SU-DHL-6 (cell line): ENCODE data around the gene CFAP43.

ENCODE experiments used
- H2AFZ ChIP-seq: fragments of 200-600 bp; sonication (generic); 2 replicates; pipeline ENCODE4 v1.6.1; 2014; ENCODE audit warnings: low read depth, mild to moderate bottlenecking, moderate library complexity, mixed read lengths, antibody characterized with exemption, low read length; ENCODE audit not compliant: severe bottlenecking
- H3F3A ChIP-seq: fragments of 200-600 bp; shearing (Covaris generic); 2 replicates; pipeline ENCODE4 v1.6.0; 2016; ENCODE audit warnings: antibody characterized with exemption, mild to moderate bottlenecking; ENCODE audit not compliant: insufficient read depth
- H3K27ac ChIP-seq: fragments of 200-600 bp; sonication (generic); 2 replicates; pipeline ENCODE4 v1.5.1; 2016; ENCODE audit warnings: low read depth, mild to moderate bottlenecking, low read length, moderate library complexity, mixed read lengths
- H3K27me3 ChIP-seq: fragments of 200-600 bp; sonication (generic), shearing (Covaris generic); 2 replicates; pipeline ENCODE4 v1.6.0; 2014; ENCODE audit warnings: mild to moderate bottlenecking, low read length
- H3K36me3 ChIP-seq: fragments of 200-600 bp; sonication (generic); 2 replicates; pipeline ENCODE4 v1.6.1; 2014; ENCODE audit warnings: mild to moderate bottlenecking, low read length, mixed read lengths
- H3K4me2 ChIP-seq: fragments of 300-600, 200-600 bp; shearing (Covaris generic), sonication (generic); 2 replicates; pipeline ENCODE4 v1.6.0; 2014; ENCODE audit warnings: low read length, low read depth, mild to moderate bottlenecking; ENCODE audit not compliant: poor library complexity, severe bottlenecking
- H3K4me3 ChIP-seq: fragments of 200-600 bp; sonication (generic); 2 replicates; pipeline ENCODE4 v1.5.1; 2014; ENCODE audit warnings: antibody characterized with exemption, low read length, mild to moderate bottlenecking, mixed read lengths; ENCODE audit not compliant: insufficient read depth, poor library complexity, severe bottlenecking
- H3K79me2 ChIP-seq: fragments of 200-600 bp; sonication (generic); 2 replicates; pipeline ENCODE4 v1.6.1; 2014; ENCODE audit warnings: mild to moderate bottlenecking, low read length, moderate library complexity; ENCODE audit not compliant: insufficient read depth
- H3K9ac ChIP-seq: fragments of 200-600 bp; sonication (generic); 2 replicates; pipeline ENCODE4 v1.7.0; 2014; ENCODE audit warnings: mild to moderate bottlenecking, low read length
- H3K9me2 ChIP-seq: fragments of 200-600 bp; sonication (generic); replicated peaks from 2 replicates; pipeline ENCODE4 v1.6.1; 2014; ENCODE audit warnings: low read length; ENCODE audit not compliant: insufficient read depth
- H3K9me3 ChIP-seq: fragments of 200-600 bp; sonication (generic); 2 replicates; pipeline ENCODE4 v1.6.1; 2014; ENCODE audit warnings: low read length, mixed read lengths; ENCODE audit not compliant: insufficient read depth
- H4K20me1 ChIP-seq: fragments of 200-600 bp; sonication (generic); 2 replicates; pipeline ENCODE4 v1.6.1; 2014; ENCODE audit warnings: low read depth, mild to moderate bottlenecking, antibody characterized with exemption, low read length, moderate library complexity, mixed read lengths
- CTCF ChIP-seq: fragments of 200-600 bp; sonication (generic); IDR thresholded peaks from one replicate; pipeline ENCODE4 v1.5.1; 2017; ENCODE audit warnings: antibody characterized with exemption, mild to moderate bottlenecking, low read length, moderate library complexity; ENCODE audit not compliant: insufficient read depth, poor library complexity, severe bottlenecking
- EZH2phosphoT487 ChIP-seq: fragments of 200-600 bp; sonication (generic), shearing (Covaris generic); conservative IDR thresholded peaks from 2 replicates; pipeline ENCODE4 v1.6.1; 2018; ENCODE audit warnings: mild to moderate bottlenecking, antibody characterized with exemption, low read length, moderate library complexity, mixed read lengths

The CFAP43 gene

DNA sequence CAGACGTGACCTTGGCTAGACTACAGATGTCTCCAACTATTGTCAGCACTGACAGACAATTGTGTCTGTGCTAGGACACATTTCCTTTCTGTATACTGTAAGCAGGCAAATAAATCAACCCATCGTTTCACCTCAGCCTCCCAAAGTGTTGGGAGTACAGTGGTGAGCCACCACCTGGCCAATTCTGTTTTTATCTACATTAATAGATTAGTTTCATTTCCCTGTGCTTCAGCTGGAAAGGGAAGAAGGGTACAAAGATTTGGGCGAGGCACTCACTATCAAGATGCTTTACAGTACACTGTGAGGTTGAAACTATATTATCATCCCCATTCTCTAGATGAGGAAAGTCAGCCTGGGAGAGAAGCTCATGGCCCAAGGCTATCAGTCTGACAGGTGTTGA is 88.3 kb downstream of the CFAP43 start:
- Histone ChIP-seq H3K9me3 (no peaks in the 10 kb centered on the region), H3K9me2 (no peaks in the 10 kb centered on the region), H3K36me3 (no peaks in the 10 kb centered on the region), H2AFZ (no peak overlapping the region), H3K9ac (no peak overlapping the region), H4K20me1 (no peaks in the 10 kb centered on the region), H3K79me2 (no peaks in the 10 kb centered on the region), H3K4me3 (no peak overlapping the region), H3K27me3 (no peaks in the 10 kb centered on the region), H3K4me2 (no peak overlapping the region), H3K27ac (no peak overlapping the region), H3F3A (no peaks in the 10 kb centered on the region)
- TF ChIP-seq CTCF (no peak), EZH2phosphoT487 (no peak)

DNA sequence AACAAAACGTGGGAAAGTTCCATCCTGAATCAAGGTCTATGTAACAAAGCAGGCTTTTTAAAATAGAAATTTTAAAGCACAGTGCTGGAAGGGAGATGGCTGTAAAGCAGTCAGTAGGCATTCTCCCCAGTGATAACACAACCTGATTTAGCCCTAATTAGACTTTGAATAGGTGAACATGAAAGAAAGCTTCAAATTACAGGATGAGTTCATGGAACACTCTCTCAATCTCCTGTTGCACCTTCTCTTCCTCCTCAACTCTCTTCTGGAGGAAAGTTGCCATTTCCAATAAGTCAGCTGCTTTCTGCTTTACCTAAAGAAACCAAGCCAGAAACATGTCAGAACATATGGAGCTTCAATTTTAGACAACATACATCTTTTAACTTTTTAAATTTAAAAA is 90.1 kb downstream of the CFAP43 start:
- Histone ChIP-seq H3F3A (no peaks in the 10 kb centered on the region), H3K27me3 (no peaks in the 10 kb centered on the region), H3K9me2 (no peaks in the 10 kb centered on the region), H2AFZ (no peak overlapping the region), H3K9me3 (no peaks in the 10 kb centered on the region), H3K4me2 (no peak overlapping the region), H4K20me1 (no peaks in the 10 kb centered on the region), H3K9ac (no peak overlapping the region), H3K4me3 (no peak overlapping the region), H3K79me2 (no peaks in the 10 kb centered on the region), H3K27ac (no peak overlapping the region), H3K36me3 (no peaks in the 10 kb centered on the region)
- TF ChIP-seq EZH2phosphoT487 (no peak), CTCF (no peak)

GRCh38 chr10:104139221-104139620 is 92.9 kb downstream of the CFAP43 start:
- Histone ChIP-seq H3K9me3 (no peaks in the 10 kb centered on the region), H3K36me3 (no peaks in the 10 kb centered on the region), H4K20me1 (no peaks in the 10 kb centered on the region), H3K9me2 (no peaks in the 10 kb centered on the region), H3K4me2 (no peak overlapping the region), H3K27me3 (no peaks in the 10 kb centered on the region), H3K79me2 (no peaks in the 10 kb centered on the region), H3K27ac (no peak overlapping the region), H3K4me3 (no peak overlapping the region), H2AFZ (no peak overlapping the region), H3F3A (no peaks in the 10 kb centered on the region), H3K9ac (no peak overlapping the region)
- no peak for TF ChIP-seq EZH2phosphoT487
- peak; percentile 60 for TF ChIP-seq CTCF

DNA sequence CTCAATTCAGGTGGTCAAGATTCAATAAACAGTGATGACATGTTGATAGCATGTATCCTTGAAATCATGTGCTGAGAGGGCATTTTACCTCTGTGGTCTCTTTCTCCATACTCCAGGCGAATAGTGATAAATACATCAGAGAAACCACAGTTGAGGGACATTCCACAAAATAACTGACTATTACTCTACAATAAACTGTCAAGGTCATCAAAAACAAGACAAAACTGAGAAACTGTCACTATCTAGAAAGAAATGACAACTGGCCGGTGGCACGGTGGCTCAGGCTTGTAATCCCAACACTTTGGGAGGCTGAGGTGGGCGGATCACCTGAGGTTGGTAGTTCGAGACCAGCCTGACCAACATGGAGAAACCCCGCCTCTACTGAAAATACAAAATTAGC is 94.0 kb downstream of the CFAP43 start:
- no peak overlapping the region for H3K4me3 ChIP-seq
- H3K9ac ChIP-seq: no peak overlapping the region
- H3F3A ChIP-seq: no peaks in the 10 kb centered on the region
- H3K27me3 ChIP-seq: no peaks in the 10 kb centered on the region
- no peaks in the 10 kb centered on the region for H3K36me3 ChIP-seq
- H3K79me2 ChIP-seq: no peaks in the 10 kb centered on the region
- H4K20me1 ChIP-seq: no peaks in the 10 kb centered on the region
- no peak overlapping the region for H3K4me2 ChIP-seq
- no peak overlapping the region for H2AFZ ChIP-seq
- no peaks in the 10 kb centered on the region for H3K9me2 ChIP-seq
- no peaks in the 10 kb centered on the region for H3K9me3 ChIP-seq
- TF ChIP-seq CTCF: no peak
- no peak for TF ChIP-seq EZH2phosphoT487
- H3K27ac ChIP-seq: no peak overlapping the region
